ENCODE measurements around the gene FSTL5.

FSTL5 gene

GRCh38 chr4:162170509-162170908 lies 6.7 kb upstream of the FSTL5 start:
- Histone ChIP-seq H3K9me2 (replicated peaks; ENCODE audit: control insufficient read depth, low read length) (no peaks in the 10 kb centered on the region), H3F3A (ENCODE audit: control insufficient read depth, insufficient read depth) (no peaks in the 10 kb centered on the region), H3K36me3 (ENCODE audit: control insufficient read depth, low read length) (no peaks in the 10 kb centered on the region), H3K27ac (ENCODE audit: low read depth, low read length) (no peak overlapping the region), H3K9me3 (ENCODE audit: control insufficient read depth, insufficient read depth, low read length) (no peaks in the 10 kb centered on the region), H3K4me1 (ENCODE audit: control insufficient read depth, low read length) (no peaks in the 10 kb centered on the region), H3K4me2 (ENCODE audit: low read length) (no peak overlapping the region), H3K4me3 (ENCODE audit: low read length) (no peak overlapping the region), H4K20me1 (ENCODE audit: control insufficient read depth, insufficient read depth, low read depth, low read length) (no peaks in the 10 kb centered on the region), H3K79me2 (ENCODE audit: control insufficient read depth, low read length) (no peaks in the 10 kb centered on the region), H3K27me3 (ENCODE audit: control insufficient read depth, low read length) (no peaks in the 10 kb centered on the region)
- TF ChIP-seq CTCF (IDR thresholded peaks at IDR 0.05; ENCODE audit: low read depth, low read length, poor library complexity, severe bottlenecking) (no peak), EZH2phosphoT487 (IDR thresholded peaks at IDR 0.05; ENCODE audit: borderline replicate concordance, low read length) (no peak)

- H3K4me3 ChIP-seq (ENCODE audit: low read length): no peak overlapping the region
- no peaks in the 10 kb centered on the region for H3K36me3 ChIP-seq (ENCODE audit: control insufficient read depth, low read length)
- H3K4me2 ChIP-seq (ENCODE audit: low read length): no peak overlapping the region
- H3K27me3 ChIP-seq (ENCODE audit: control insufficient read depth, low read length): no peaks in the 10 kb centered on the region
- no peaks in the 10 kb centered on the region for H3K79me2 ChIP-seq (ENCODE audit: control insufficient read depth, low read length)
- H3K9me2 ChIP-seq (replicated peaks; ENCODE audit: control insufficient read depth, low read length): no peaks in the 10 kb centered on the region
- TF ChIP-seq EZH2phosphoT487 (IDR thresholded peaks at IDR 0.05; ENCODE audit: borderline replicate concordance, low read length) (no peak), CTCF (IDR thresholded peaks at IDR 0.05; ENCODE audit: low read depth, low read length, poor library complexity, severe bottlenecking) (no peak)
- no peak overlapping the region for H3K27ac ChIP-seq (ENCODE audit: low read depth, low read length)
- H4K20me1 ChIP-seq (ENCODE audit: control insufficient read depth, insufficient read depth, low read depth, low read length): no peaks in the 10 kb centered on the region
- no peaks in the 10 kb centered on the region for H3K9me3 ChIP-seq (ENCODE audit: control insufficient read depth, insufficient read depth, low read length)
- no peaks in the 10 kb centered on the region for H3F3A ChIP-seq (ENCODE audit: control insufficient read depth, insufficient read depth)
- no peaks in the 10 kb centered on the region for H3K4me1 ChIP-seq (ENCODE audit: control insufficient read depth, low read length)
Measured at GRCh38 chr4:162164906-162165510, 1.2 kb upstream of the FSTL5 start.

- no peaks in the 10 kb centered on the region for H4K20me1 ChIP-seq (ENCODE audit: control insufficient read depth, insufficient read depth, low read depth, low read length)
- no peak overlapping the region for H3K4me3 ChIP-seq (ENCODE audit: low read length)
- no peaks in the 10 kb centered on the region for H3K9me2 ChIP-seq (replicated peaks; ENCODE audit: control insufficient read depth, low read length)
- H3K9me3 ChIP-seq (ENCODE audit: control insufficient read depth, insufficient read depth, low read length): no peaks in the 10 kb centered on the region
- H3K79me2 ChIP-seq (ENCODE audit: control insufficient read depth, low read length): no peaks in the 10 kb centered on the region
- no peak for TF ChIP-seq EZH2phosphoT487 (IDR thresholded peaks at IDR 0.05; ENCODE audit: borderline replicate concordance, low read length)
- no peak overlapping the region for H3K27ac ChIP-seq (ENCODE audit: low read depth, low read length)
- no peaks in the 10 kb centered on the region for H3K27me3 ChIP-seq (ENCODE audit: control insufficient read depth, low read length)
- H3K4me1 ChIP-seq (ENCODE audit: control insufficient read depth, low read length): no peaks in the 10 kb centered on the region
- H3F3A ChIP-seq (ENCODE audit: control insufficient read depth, insufficient read depth): no peaks in the 10 kb centered on the region
- H3K4me2 ChIP-seq (ENCODE audit: low read length): no peak overlapping the region
- H3K36me3 ChIP-seq (ENCODE audit: control insufficient read depth, low read length): no peaks in the 10 kb centered on the region
Measured at GRCh38 chr4:162162672-162163071, 1.1 kb downstream of the FSTL5 start.

GRCh38 chr4:162157241-162157640 lies 6.6 kb downstream of the FSTL5 start:
- no peaks in the 10 kb centered on the region for H3K9me3 ChIP-seq (ENCODE audit: control insufficient read depth, insufficient read depth, low read length)
- H3K4me1 ChIP-seq (ENCODE audit: control insufficient read depth, low read length): no peaks in the 10 kb centered on the region
- H3K27ac ChIP-seq (ENCODE audit: low read depth, low read length): no peak overlapping the region
- no peaks in the 10 kb centered on the region for H4K20me1 ChIP-seq (ENCODE audit: control insufficient read depth, insufficient read depth, low read depth, low read length)
- H3K79me2 ChIP-seq (ENCODE audit: control insufficient read depth, low read length): no peaks in the 10 kb centered on the region
- no peaks in the 10 kb centered on the region for H3K27me3 ChIP-seq (ENCODE audit: control insufficient read depth, low read length)
- no peak for TF ChIP-seq EZH2phosphoT487 (IDR thresholded peaks at IDR 0.05; ENCODE audit: borderline replicate concordance, low read length)
- TF ChIP-seq CTCF (IDR thresholded peaks at IDR 0.05; ENCODE audit: low read depth, low read length, poor library complexity, severe bottlenecking): no peak
- no peaks in the 10 kb centered on the region for H3K36me3 ChIP-seq (ENCODE audit: control insufficient read depth, low read length)
- no peak overlapping the region for H3K4me3 ChIP-seq (ENCODE audit: low read length)
- no peak overlapping the region for H3K4me2 ChIP-seq (ENCODE audit: low read length)
- H3F3A ChIP-seq (ENCODE audit: control insufficient read depth, insufficient read depth): no peaks in the 10 kb centered on the region
- no peaks in the 10 kb centered on the region for H3K9me2 ChIP-seq (replicated peaks; ENCODE audit: control insufficient read depth, low read length)

Data from DOHH2 (cell line).